ENCODE measurements around the gene ATP8B3.

- TF ChIP-seq CTCF (IDR thresholded peaks at IDR 0.05 in 8 of 11, conservative IDR thresholded peaks at IDR 0.05 in 3 of 11) (no peak), POLR2AphosphoS5 (IDR thresholded peaks at IDR 0.05) (no peak), POLR2A (IDR thresholded peaks at IDR 0.05) (no peak)
These were observed 63.2 kb downstream of the ATP8B3 start for GRCh38 chr19:1748873-1749341.

Measured in spleen (tissue), 7 donors.